ENCODE measurements around the gene HSD17B12. TPM values are rescaled to one million over a fixed set of nuclear protein-coding genes. Genes with fewer than 3 reads are reported as not detected.

Gene HSD17B12
- total and polyA plus RNA-seq, 5 donors from 2014 or later = 17.5 to 23.1 (median 21.1) TPM

DNA sequence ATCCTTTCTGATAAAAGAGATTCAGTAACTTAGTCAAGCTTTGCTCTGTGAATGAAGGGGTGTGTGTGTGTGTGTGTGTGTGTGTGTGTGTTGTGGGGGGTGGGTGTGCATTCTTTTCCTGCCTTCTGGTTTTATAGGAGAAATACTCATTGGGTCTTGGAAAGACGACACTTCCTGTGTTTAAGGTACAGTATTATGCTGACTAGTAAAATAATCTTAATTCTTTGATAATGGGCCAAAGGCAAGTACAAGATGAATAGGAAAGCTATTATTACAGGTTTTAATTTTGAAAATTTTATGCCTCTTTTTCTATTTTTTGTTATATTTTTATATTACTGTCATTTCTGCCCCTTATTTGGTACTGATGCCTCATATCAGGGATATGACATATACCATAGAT, 26.1 kb downstream of the HSD17B12 start:
- Histone ChIP-seq H3K4me3 (ENCODE audit: low read depth, low read length) (no peak overlapping the region), H3K9me3 (ENCODE audit: control insufficient read depth in 2 of 2, low read length in 2 of 2) (no peaks in the 10 kb centered on the region), H3K4me1 (ENCODE audit: control insufficient read depth, insufficient read depth, low read length, poor library complexity, severe bottlenecking) (no peaks in the 10 kb centered on the region), H3K27me3 (ENCODE audit: control insufficient read depth, insufficient read depth, low read length) (no peaks in the 10 kb centered on the region), H3K27ac (ENCODE audit: insufficient read depth, low read length, poor library complexity, severe bottlenecking) (no peak overlapping the region), H3K36me3 (ENCODE audit: control insufficient read depth, insufficient read depth, low read length) (no peaks in the 10 kb centered on the region)
- no peak overlapping the region for H3K4me3 Mint-ChIP-seq
- peaks cover 13% of the 10 kb centered on the region for H3K36me3 Mint-ChIP-seq
- peaks cover 0 to 7% (median 2%) of the 10 kb centered on the region in 4 donors for H3K4me1 Mint-ChIP-seq
- ATAC-seq (ENCODE audit: low read depth in 2 of 2) (no peak), DNase-seq (no peak)
- peaks cover 0 to 10% (median 2%) of the 10 kb centered on the region in 7 donors for H3K9me3 Mint-ChIP-seq
- H3K27ac Mint-ChIP-seq = no peak overlapping the region
- no peaks in the 10 kb centered on the region for H3K27me3 Mint-ChIP-seq

DNA sequence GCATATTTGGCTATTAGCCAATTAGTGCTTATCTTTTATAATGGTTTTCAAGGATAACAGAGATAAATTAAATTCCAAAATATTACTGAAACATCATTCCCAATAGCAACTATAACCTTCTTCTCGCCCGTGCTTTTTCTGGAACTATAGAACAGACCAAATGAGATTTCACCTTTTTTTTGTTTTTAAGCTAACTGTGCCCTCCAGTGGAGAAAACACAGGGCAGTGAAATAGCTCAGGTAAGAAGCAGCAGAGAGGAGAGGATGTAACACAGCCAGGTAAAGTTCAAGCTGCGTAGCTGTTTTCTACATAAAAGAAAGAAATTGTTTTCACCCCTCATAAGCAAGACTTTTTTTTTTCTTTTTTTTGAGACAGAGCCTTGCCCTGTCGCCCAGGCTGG, 28.2 kb downstream of the HSD17B12 start:
- Mint-ChIP-seq H3K27me3 (no peaks in the 10 kb centered on the region), H3K4me1 (peaks cover 0 to 14% (median 6%) of the 10 kb centered on the region in 4 donors), H3K4me3 (no peak overlapping the region), H3K27ac (no peak overlapping the region), H3K36me3 (peaks cover 10% of the 10 kb centered on the region), H3K9me3 (peaks cover 0 to 3% (median 0%) of the 10 kb centered on the region in 7 donors)
- H3K36me3 ChIP-seq (ENCODE audit: control insufficient read depth, insufficient read depth, low read length) = no peaks in the 10 kb centered on the region
- ATAC-seq (ENCODE audit: low read depth in 2 of 2) = no peak
- H3K9me3 ChIP-seq (ENCODE audit: control insufficient read depth in 2 of 2, low read length in 2 of 2) = no peaks in the 10 kb centered on the region
- no peak overlapping the region for H3K27ac ChIP-seq (ENCODE audit: insufficient read depth, low read length, poor library complexity, severe bottlenecking)
- no peaks in the 10 kb centered on the region for H3K27me3 ChIP-seq (ENCODE audit: control insufficient read depth, insufficient read depth, low read length)
- no peak overlapping the region for H3K4me3 ChIP-seq (ENCODE audit: low read depth, low read length)
- no peaks in the 10 kb centered on the region for H3K4me1 ChIP-seq (ENCODE audit: control insufficient read depth, insufficient read depth, low read length, poor library complexity, severe bottlenecking)
- DNase-seq = peak in 1 of 3 donors; percentile 3

DNA sequence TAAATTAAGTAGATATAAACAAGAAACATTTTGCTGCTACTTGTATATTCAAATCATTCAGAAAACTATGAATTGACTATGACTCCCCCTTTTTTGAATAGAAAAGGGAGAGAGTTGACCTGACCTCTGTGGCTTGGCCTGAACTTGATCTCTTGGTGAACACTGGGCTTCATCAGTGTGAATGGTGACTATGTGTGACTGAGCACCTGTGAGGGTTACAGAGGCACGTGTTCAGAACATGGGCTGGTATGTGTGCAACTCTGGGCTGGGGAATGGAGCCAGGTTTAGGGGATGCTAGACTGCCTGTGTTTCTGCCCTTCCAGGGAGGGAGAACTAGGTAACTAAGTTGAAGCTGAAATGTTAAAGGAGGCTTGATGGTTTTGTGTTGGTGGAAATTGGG, 29.2 kb downstream of the HSD17B12 start:
- no peak for ATAC-seq (ENCODE audit: low read depth in 2 of 2)
- Histone ChIP-seq H3K4me1 (ENCODE audit: control insufficient read depth, insufficient read depth, low read length, poor library complexity, severe bottlenecking) (no peaks in the 10 kb centered on the region), H3K4me3 (ENCODE audit: low read depth, low read length) (no peak overlapping the region), H3K36me3 (ENCODE audit: control insufficient read depth, insufficient read depth, low read length) (no peaks in the 10 kb centered on the region), H3K9me3 (ENCODE audit: control insufficient read depth in 2 of 2, low read length in 2 of 2) (no peaks in the 10 kb centered on the region), H3K27ac (ENCODE audit: insufficient read depth, low read length, poor library complexity, severe bottlenecking) (no peak overlapping the region), H3K27me3 (ENCODE audit: control insufficient read depth, insufficient read depth, low read length) (no peaks in the 10 kb centered on the region)
- Mint-ChIP-seq H3K4me1 (peaks cover 0 to 10% (median 5%) of the 10 kb centered on the region in 4 donors), H3K36me3 (peaks cover 7% of the 10 kb centered on the region), H3K4me3 (no peak overlapping the region), H3K27ac (no peak overlapping the region), H3K27me3 (no peaks in the 10 kb centered on the region), H3K9me3 (peaks cover 0 to 3% (median 0%) of the 10 kb centered on the region in 7 donors)
- no peak for DNase-seq

DNA sequence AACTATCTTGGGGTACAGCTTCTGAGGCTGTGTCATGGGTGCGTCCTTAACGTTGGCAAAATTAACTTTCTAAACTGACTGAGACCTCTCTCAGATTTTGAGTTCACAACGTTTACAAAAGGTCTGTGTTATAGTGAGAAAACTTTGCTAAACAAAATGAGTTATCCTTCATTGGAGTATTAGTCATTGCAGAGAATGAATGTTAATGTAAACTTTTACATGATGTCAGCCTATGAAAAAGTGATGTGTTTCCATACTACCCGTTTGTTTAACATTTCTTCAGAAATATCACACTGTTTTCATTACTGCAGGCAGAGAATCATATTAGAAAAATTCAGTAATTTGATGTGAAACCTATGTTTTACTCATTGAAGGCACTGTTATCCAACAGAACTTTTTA, 32.1 kb downstream of the HSD17B12 start:
- DNase-seq (no peak), ATAC-seq (ENCODE audit: low read depth in 2 of 2) (no peak)
- H3K9me3 Mint-ChIP-seq = peaks cover 0 to 3% (median 0%) of the 10 kb centered on the region in 7 donors
- Histone ChIP-seq H3K27ac (ENCODE audit: insufficient read depth, low read length, poor library complexity, severe bottlenecking) (no peak overlapping the region), H3K27me3 (ENCODE audit: control insufficient read depth, insufficient read depth, low read length) (no peaks in the 10 kb centered on the region), H3K36me3 (ENCODE audit: control insufficient read depth, insufficient read depth, low read length) (no peaks in the 10 kb centered on the region), H3K4me3 (ENCODE audit: low read depth, low read length) (no peak overlapping the region), H3K4me1 (ENCODE audit: control insufficient read depth, insufficient read depth, low read length, poor library complexity, severe bottlenecking) (no peaks in the 10 kb centered on the region), H3K9me3 (ENCODE audit: control insufficient read depth in 2 of 2, low read length in 2 of 2) (no peaks in the 10 kb centered on the region)
- no peak overlapping the region for H3K4me3 Mint-ChIP-seq
- peaks cover 0 to 9% (median 6%) of the 10 kb centered on the region in 4 donors for H3K4me1 Mint-ChIP-seq
- H3K27ac Mint-ChIP-seq = no peak overlapping the region
- H3K36me3 Mint-ChIP-seq = peaks cover 3% of the 10 kb centered on the region
- no peaks in the 10 kb centered on the region for H3K27me3 Mint-ChIP-seq

DNA sequence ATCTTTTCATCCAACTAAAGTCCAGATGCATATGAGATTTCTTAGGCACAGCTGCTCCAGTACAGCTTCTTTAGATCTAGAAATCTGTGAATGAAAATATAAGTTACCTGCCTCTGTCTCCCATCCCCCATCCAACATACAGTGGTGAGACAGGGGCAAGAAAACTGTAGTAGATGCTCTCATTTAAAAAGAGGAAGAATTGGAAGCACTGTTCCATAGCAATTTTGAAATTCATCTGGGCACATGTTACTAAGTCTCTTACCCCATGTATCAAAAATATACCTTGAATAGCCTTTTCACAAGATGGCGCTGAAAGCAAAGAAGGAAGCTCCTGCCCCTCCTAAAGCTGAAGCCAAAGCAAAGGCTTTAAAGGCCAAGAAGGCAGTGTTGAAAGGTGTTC, 37.8 kb downstream of the HSD17B12 start:
- Mint-ChIP-seq H3K27me3 (no peaks in the 10 kb centered on the region), H3K9me3 (peaks cover 0 to 17% (median 2%) of the 10 kb centered on the region in 7 donors), H3K4me1 (peaks cover 0 to 13% (median 5%) of the 10 kb centered on the region in 4 donors), H3K4me3 (no peak overlapping the region), H3K36me3 (peaks cover 26% of the 10 kb centered on the region), H3K27ac (no peak overlapping the region)
- Histone ChIP-seq H3K4me3 (ENCODE audit: low read depth, low read length) (no peak overlapping the region), H3K4me1 (ENCODE audit: control insufficient read depth, insufficient read depth, low read length, poor library complexity, severe bottlenecking) (no peaks in the 10 kb centered on the region), H3K9me3 (ENCODE audit: control insufficient read depth in 2 of 2, low read length in 2 of 2) (no peaks in the 10 kb centered on the region), H3K36me3 (ENCODE audit: control insufficient read depth, insufficient read depth, low read length) (no peaks in the 10 kb centered on the region), H3K27ac (ENCODE audit: insufficient read depth, low read length, poor library complexity, severe bottlenecking) (no peak overlapping the region), H3K27me3 (ENCODE audit: control insufficient read depth, insufficient read depth, low read length) (no peaks in the 10 kb centered on the region)
- ATAC-seq (ENCODE audit: low read depth in 2 of 2) (no peak), DNase-seq (no peak)

DNA sequence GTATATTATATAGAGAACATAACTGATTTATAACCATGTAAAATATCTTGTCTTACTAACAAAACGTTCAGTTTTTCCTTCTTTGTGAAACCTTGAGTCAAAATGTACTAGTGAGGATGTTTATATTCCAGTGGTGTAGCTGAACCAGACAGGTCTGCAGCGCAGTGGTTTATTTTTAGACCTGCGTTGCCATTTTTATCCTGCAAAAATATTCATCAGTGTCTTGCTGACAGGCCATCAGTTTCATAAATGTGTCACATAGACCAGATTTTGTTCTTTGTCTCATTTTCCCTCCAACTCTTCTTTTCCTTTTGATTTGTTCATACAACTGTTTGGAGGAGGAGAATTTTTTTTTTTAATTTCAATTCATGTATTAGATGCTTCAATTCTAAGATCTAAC, 43.1 kb downstream of the HSD17B12 start:
- Mint-ChIP-seq H3K4me1 (peaks cover 0 to 10% (median 4%) of the 10 kb centered on the region in 4 donors), H3K9me3 (peaks cover 0 to 17% (median 0%) of the 10 kb centered on the region in 7 donors), H3K27me3 (no peaks in the 10 kb centered on the region), H3K27ac (no peak overlapping the region), H3K36me3 (peaks cover 21% of the 10 kb centered on the region), H3K4me3 (no peak overlapping the region)
- Histone ChIP-seq H3K9me3 (ENCODE audit: control insufficient read depth in 2 of 2, low read length in 2 of 2) (no peaks in the 10 kb centered on the region), H3K27ac (ENCODE audit: insufficient read depth, low read length, poor library complexity, severe bottlenecking) (no peak overlapping the region), H3K4me1 (ENCODE audit: control insufficient read depth, insufficient read depth, low read length, poor library complexity, severe bottlenecking) (no peaks in the 10 kb centered on the region), H3K36me3 (ENCODE audit: control insufficient read depth, insufficient read depth, low read length) (peaks cover 5% of the 10 kb centered on the region), H3K27me3 (ENCODE audit: control insufficient read depth, insufficient read depth, low read length) (no peaks in the 10 kb centered on the region), H3K4me3 (ENCODE audit: low read depth, low read length) (no peak overlapping the region)
- ATAC-seq (ENCODE audit: low read depth in 2 of 2) = no peak
- no peak for DNase-seq

DNA sequence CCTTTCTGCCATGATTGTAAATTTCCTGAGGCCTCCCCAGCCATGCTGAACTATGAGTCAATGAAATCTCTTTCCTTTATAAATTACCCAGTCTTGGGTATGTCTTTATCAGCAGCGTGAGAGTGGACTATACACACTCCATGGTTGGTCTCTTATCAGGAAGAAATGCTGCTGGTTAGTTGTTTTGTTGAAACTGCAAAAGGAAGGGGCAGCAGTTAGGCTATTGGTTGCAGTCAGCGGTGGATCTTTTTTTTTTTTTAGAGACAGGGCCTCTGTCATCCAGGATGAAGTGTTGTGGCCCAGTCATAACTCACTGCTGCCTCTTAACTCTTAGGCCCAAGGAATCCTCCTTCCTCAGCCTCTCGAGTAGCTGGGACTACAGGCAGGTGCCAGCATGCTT, 51.7 kb downstream of the HSD17B12 start:
- Mint-ChIP-seq H3K4me3 (no peak overlapping the region), H3K36me3 (peaks cover 25% of the 10 kb centered on the region), H3K27ac (no peak overlapping the region), H3K9me3 (peaks cover 0 to 5% (median 1%) of the 10 kb centered on the region in 7 donors), H3K4me1 (peaks cover 0 to 8% (median 1%) of the 10 kb centered on the region in 4 donors), H3K27me3 (no peaks in the 10 kb centered on the region)
- no peaks in the 10 kb centered on the region for H3K27me3 ChIP-seq (ENCODE audit: control insufficient read depth, insufficient read depth, low read length)
- no peak overlapping the region for H3K4me3 ChIP-seq (ENCODE audit: low read depth, low read length)
- no peak overlapping the region for H3K27ac ChIP-seq (ENCODE audit: insufficient read depth, low read length, poor library complexity, severe bottlenecking)
- DNase-seq (no peak), ATAC-seq (ENCODE audit: low read depth in 2 of 2) (no peak)
- H3K9me3 ChIP-seq (ENCODE audit: control insufficient read depth in 2 of 2, low read length in 2 of 2) = no peaks in the 10 kb centered on the region
- no peaks in the 10 kb centered on the region for H3K36me3 ChIP-seq (ENCODE audit: control insufficient read depth, insufficient read depth, low read length)
- no peaks in the 10 kb centered on the region for H3K4me1 ChIP-seq (ENCODE audit: control insufficient read depth, insufficient read depth, low read length, poor library complexity, severe bottlenecking)

DNA sequence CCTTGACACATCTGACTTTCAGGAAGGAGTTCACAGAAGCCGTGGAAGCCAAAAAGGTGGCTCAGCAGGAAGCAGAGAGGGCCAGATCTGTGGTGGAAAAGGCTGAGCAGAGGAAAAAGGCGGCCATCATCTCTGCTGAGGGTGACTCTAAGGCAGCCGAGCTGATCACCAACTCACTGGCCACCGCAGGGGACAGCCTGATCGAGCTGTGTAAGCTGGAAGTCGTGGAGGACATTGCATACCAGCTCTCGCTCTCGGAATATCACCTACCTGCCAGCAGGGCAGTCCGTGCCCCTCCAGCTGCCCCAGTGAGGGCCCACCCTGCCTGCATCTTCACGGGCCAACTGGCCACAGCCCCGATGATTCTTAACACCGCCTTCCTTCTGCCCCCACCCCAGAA, 53.7 kb downstream of the HSD17B12 start:
- H3K36me3 ChIP-seq (ENCODE audit: control insufficient read depth, insufficient read depth, low read length) = no peaks in the 10 kb centered on the region
- no peaks in the 10 kb centered on the region for H3K9me3 ChIP-seq (ENCODE audit: control insufficient read depth in 2 of 2, low read length in 2 of 2)
- H3K27ac Mint-ChIP-seq = peak overlapping the region in 1 of 3 donors; percentile 61
- H3K27me3 ChIP-seq (ENCODE audit: control insufficient read depth, insufficient read depth, low read length) = no peaks in the 10 kb centered on the region
- H3K4me3 ChIP-seq (ENCODE audit: low read depth, low read length) = no peak overlapping the region
- H3K9me3 Mint-ChIP-seq = peaks cover 0 to 7% (median 1%) of the 10 kb centered on the region in 7 donors
- no peaks in the 10 kb centered on the region for H3K27me3 Mint-ChIP-seq
- no peak overlapping the region for H3K27ac ChIP-seq (ENCODE audit: insufficient read depth, low read length, poor library complexity, severe bottlenecking)
- DNase-seq (no peak), ATAC-seq (ENCODE audit: low read depth in 2 of 2) (no peak)
- peaks cover 25% of the 10 kb centered on the region for H3K36me3 Mint-ChIP-seq
- no peak overlapping the region for H3K4me3 Mint-ChIP-seq
- no peaks in the 10 kb centered on the region for H3K4me1 ChIP-seq (ENCODE audit: control insufficient read depth, insufficient read depth, low read length, poor library complexity, severe bottlenecking)
- H3K4me1 Mint-ChIP-seq = peaks cover 0 to 6% (median 1%) of the 10 kb centered on the region in 4 donors

Data from CD4-positive, CD25-positive, alpha-beta regulatory T cell (primary cell).